ENCODE measurements around the gene MMP20.

Gene MMP20

DNA sequence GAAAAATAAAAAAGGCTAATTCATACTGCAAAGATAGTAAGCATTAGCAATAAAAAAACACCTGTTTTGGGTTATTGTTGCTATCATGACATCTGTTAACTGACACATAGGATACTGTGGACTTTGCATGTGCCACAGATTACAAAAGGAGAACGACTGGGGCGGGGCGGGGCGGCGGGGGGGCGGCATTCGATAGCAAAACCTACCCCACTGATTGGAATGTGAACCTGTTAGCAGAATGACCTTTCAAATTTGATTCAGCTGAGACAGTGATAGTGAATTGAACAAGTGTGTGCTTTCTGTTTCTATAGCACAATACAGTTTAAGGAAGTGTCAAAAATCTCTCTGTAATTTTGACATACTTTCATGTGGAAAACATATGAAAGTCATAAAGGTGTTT, 14.9 kb downstream of the MMP20 start:
- no peak for DNase-seq (ENCODE audit: low read depth)
- TF ChIP-seq, protein P1, sequence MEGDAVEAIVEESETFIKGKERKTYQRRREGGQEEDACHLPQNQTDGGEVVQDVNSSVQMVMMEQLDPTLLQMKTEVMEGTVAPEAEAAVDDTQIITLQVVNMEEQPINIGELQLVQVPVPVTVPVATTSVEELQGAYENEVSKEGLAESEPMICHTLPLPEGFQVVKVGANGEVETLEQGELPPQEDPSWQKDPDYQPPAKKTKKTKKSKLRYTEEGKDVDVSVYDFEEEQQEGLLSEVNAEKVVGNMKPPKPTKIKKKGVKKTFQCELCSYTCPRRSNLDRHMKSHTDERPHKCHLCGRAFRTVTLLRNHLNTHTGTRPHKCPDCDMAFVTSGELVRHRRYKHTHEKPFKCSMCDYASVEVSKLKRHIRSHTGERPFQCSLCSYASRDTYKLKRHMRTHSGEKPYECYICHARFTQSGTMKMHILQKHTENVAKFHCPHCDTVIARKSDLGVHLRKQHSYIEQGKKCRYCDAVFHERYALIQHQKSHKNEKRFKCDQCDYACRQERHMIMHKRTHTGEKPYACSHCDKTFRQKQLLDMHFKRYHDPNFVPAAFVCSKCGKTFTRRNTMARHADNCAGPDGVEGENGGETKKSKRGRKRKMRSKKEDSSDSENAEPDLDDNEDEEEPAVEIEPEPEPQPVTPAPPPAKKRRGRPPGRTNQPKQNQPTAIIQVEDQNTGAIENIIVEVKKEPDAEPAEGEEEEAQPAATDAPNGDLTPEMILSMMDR (IDR thresholded peaks at IDR 0.05; ENCODE audit: control insufficient read depth, extremely low read depth, insufficient read depth), result no peak
- H3K4me3 ChIP-seq (ENCODE audit: low read depth, low read length), result no peak overlapping the region

DNA sequence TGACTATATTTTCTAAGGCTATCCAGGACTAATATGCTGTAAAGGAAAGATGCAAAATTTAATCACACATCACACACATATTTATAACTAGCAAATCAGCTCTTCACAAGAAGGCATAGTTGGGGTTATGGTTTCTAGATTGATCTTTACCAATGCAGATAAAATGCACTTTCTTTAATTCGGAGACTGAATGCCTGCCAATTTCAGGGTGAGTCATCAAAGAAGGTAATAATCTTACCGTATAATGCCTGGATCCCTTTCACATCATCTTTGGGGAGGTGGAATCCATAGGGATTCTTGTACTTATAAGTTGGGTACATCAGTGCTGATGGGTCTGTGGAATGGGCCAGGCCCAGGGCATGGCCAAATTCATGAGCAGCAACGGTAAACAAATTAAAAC, 16.4 kb downstream of the MMP20 start:
- TF ChIP-seq, protein P1 (IDR thresholded peaks at IDR 0.05; ENCODE audit: control insufficient read depth, extremely low read depth, insufficient read depth), result no peak
- no peak overlapping the region for H3K4me3 ChIP-seq (ENCODE audit: low read depth, low read length)
- DNase-seq (ENCODE audit: low read depth), result no peak

- no peak for DNase-seq (ENCODE audit: low read depth)
- TF ChIP-seq, protein P1 (IDR thresholded peaks at IDR 0.05; ENCODE audit: control insufficient read depth, extremely low read depth, insufficient read depth), result no peak
- no peak overlapping the region for H3K4me3 ChIP-seq (ENCODE audit: low read depth, low read length)
Observed at GRCh38 chr11:102604875-102605274, 20.3 kb downstream of the MMP20 start.

GRCh38 chr11:102604011-102604410, 21.1 kb downstream of the MMP20 start:
- H3K4me3 ChIP-seq (ENCODE audit: low read depth, low read length), result no peak overlapping the region
- DNase-seq (ENCODE audit: low read depth), result no peak
- TF ChIP-seq, protein P1 (IDR thresholded peaks at IDR 0.05; ENCODE audit: control insufficient read depth, extremely low read depth, insufficient read depth), result no peak

- DNase-seq (ENCODE audit: low read depth), result no peak
- TF ChIP-seq, protein P1 (IDR thresholded peaks at IDR 0.05; ENCODE audit: control insufficient read depth, extremely low read depth, insufficient read depth), result no peak
- no peak overlapping the region for H3K4me3 ChIP-seq (ENCODE audit: low read depth, low read length)
Observed at GRCh38 chr11:102603576-102603975, 21.6 kb downstream of the MMP20 start.

DNA sequence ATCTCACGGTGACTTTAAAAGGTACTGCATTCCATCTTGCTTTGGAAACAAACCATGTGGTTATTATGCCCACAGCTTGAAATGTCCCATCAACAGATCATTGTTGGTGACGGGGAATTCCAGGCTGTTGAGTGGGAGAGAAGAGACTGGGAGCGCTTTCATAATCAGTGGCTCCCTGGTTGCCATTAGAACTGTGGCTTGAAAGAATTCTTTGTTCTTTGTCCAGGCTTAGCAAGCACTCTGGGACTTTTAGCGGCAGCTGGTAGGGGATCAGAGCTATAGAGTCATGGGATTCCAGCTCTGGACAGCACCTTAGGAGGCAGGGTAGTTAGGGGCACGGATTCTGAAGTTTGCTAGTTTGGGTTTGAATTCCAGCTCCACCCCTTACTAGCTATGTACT, 22.0 kb downstream of the MMP20 start:
- no peak for DNase-seq (ENCODE audit: low read depth)
- TF ChIP-seq, protein P1 (IDR thresholded peaks at IDR 0.05; ENCODE audit: control insufficient read depth, extremely low read depth, insufficient read depth), result no peak

GRCh38 chr11:102600666-102601065, 24.5 kb downstream of the MMP20 start:
- no peak for DNase-seq (ENCODE audit: low read depth)

More for the DNA sequence above, 22.0 kb downstream of the MMP20 start:
- no peak overlapping the region for H3K4me3 ChIP-seq (ENCODE audit: low read depth, low read length)

More at GRCh38 chr11:102600666-102601065, 24.5 kb downstream of the MMP20 start:
- TF ChIP-seq, protein P1 (IDR thresholded peaks at IDR 0.05; ENCODE audit: control insufficient read depth, extremely low read depth, insufficient read depth), result no peak
- H3K4me3 ChIP-seq (ENCODE audit: low read depth, low read length), result no peak overlapping the region
